HG03432 (cell line): ENCODE results near the gene TYMP.
"Not testable (repeated sequence)": the region's sequence is repeated elsewhere in the genome, so short reads cannot be mapped to it uniquely, and the experiment has no call there.

ENCODE experiments used
- ATAC-seq: cut with Tn5 transposase; IDR thresholded peaks from one replicate; pipeline ENCODE4 v1.9.1; 2021; ENCODE audit warnings: mild to moderate bottlenecking, moderate library complexity; ENCODE audit not compliant: unreplicated experiment

The TYMP gene

GRCh38 chr22:50525104-50525857 is 4.5 kb downstream of the TYMP start, which contains the start of gene SCO2:
SCO2 (minus strand) TSS chr22:50525598; CDS start chr22:50524411, 1,187 bp downstream.
- ATAC-seq, result peak; percentile 37

GRCh38 chr22:50524676-50525103 is 5.1 kb downstream of the TYMP start:
- no peak for ATAC-seq

- ATAC-seq, result no peak
Observed at GRCh38 chr22:50523806-50524675, 5.8 kb downstream of the TYMP start.

GRCh38 chr22:50523458-50523805 is 6.4 kb downstream of the TYMP start:
- no peak for ATAC-seq

GRCh38 chr22:50522806-50523438 is 6.9 kb downstream of the TYMP start:
- ATAC-seq, result no peak

GRCh38 chr22:50522208-50522805 is 7.5 kb downstream of the TYMP start:
- no peak for ATAC-seq

GRCh38 chr22:50521710-50522109 is 8.1 kb downstream of the TYMP start:
- no peak for ATAC-seq

GRCh38 chr22:50520826-50521453 is 8.9 kb downstream of the TYMP start:
- no peak for ATAC-seq

GRCh38 chr22:50520184-50520583 is 9.6 kb downstream of the TYMP start:
- ATAC-seq, result not testable (repeated sequence)

GRCh38 chr22:50519151-50519550 is 10.7 kb downstream of the TYMP start:
- no peak for ATAC-seq

GRCh38 chr22:50518606-50519005 is 11.2 kb downstream of the TYMP start:
- no peak for ATAC-seq

- no peak for ATAC-seq
Observed at GRCh38 chr22:50517495-50518260, 12.1 kb downstream of the TYMP start.

- no peak for ATAC-seq
Observed at GRCh38 chr22:50516891-50517290, 12.9 kb downstream of the TYMP start.

GRCh38 chr22:50516068-50516467 is 13.7 kb downstream of the TYMP start:
- ATAC-seq, result no peak

- ATAC-seq, result no peak
Observed at GRCh38 chr22:50513175-50513574, 16.6 kb downstream of the TYMP start.

- no peak for ATAC-seq
Observed at GRCh38 chr22:50508897-50509296, 20.9 kb downstream of the TYMP start.

- peak; percentile 68 for ATAC-seq
Observed at GRCh38 chr22:50507991-50508884, 21.6 kb downstream of the TYMP start, which contains the start of gene NCAPH2. NCAPH2 (plus strand) TSS chr22:50508224; CDS start chr22:50508338, 114 bp downstream.

- ATAC-seq, result peak; percentile 60
Observed at GRCh38 chr22:50507421-50507990, 22.3 kb downstream of the TYMP start, which contains the start of gene LMF2. LMF2 (minus strand) TSS chr22:50507702; CDS start chr22:50507675, 27 bp downstream.
